ENCODE data around the gene ARHGDIG.

GRCh38 chr16:255183-255582, 25.2 kb upstream of the ARHGDIG start:
- TF ChIP-seq, protein P1, sequence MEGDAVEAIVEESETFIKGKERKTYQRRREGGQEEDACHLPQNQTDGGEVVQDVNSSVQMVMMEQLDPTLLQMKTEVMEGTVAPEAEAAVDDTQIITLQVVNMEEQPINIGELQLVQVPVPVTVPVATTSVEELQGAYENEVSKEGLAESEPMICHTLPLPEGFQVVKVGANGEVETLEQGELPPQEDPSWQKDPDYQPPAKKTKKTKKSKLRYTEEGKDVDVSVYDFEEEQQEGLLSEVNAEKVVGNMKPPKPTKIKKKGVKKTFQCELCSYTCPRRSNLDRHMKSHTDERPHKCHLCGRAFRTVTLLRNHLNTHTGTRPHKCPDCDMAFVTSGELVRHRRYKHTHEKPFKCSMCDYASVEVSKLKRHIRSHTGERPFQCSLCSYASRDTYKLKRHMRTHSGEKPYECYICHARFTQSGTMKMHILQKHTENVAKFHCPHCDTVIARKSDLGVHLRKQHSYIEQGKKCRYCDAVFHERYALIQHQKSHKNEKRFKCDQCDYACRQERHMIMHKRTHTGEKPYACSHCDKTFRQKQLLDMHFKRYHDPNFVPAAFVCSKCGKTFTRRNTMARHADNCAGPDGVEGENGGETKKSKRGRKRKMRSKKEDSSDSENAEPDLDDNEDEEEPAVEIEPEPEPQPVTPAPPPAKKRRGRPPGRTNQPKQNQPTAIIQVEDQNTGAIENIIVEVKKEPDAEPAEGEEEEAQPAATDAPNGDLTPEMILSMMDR (conservative IDR thresholded peaks at IDR 0.05; ENCODE audit: low read depth, low read length) = no peak
- TF ChIP-seq EZH2 (IDR thresholded peaks at IDR 0.05; ENCODE audit: borderline replicate concordance, low read depth, low read length, poor library complexity, severe bottlenecking) = no peak

All from A673 (cell line).